NT2/D1 (cell line): ENCODE measurements around the gene TNN.

ENCODE experiments used
- SUZ12 ChIP-seq: IDR thresholded peaks from 2 replicates; pipeline ENCODE4 v1.6.1; 2011; ENCODE audit not compliant: insufficient read length, insufficient read depth; ENCODE audit errors: extremely low read depth
- YY1 ChIP-seq: IDR thresholded peaks from 2 replicates; pipeline ENCODE4 v1.6.1; 2011; ENCODE audit not compliant: insufficient read length, insufficient read depth
- ZNF274 ChIP-seq: IDR thresholded peaks from 2 replicates; pipeline ENCODE4 v1.6.1; 2011; ENCODE audit warnings: mild to moderate bottlenecking, low read depth, low read length

- TF ChIP-seq ZNF274 (no peak), SUZ12 (no peak), YY1 (no peak)
Measured at GRCh38 chr1:175195798-175196197, 128.2 kb downstream of the TNN start.
